Endodermal cell (in vitro differentiated cells): Measurements from ENCODE around the gene ADISSP. TPM values are rescaled to one million over a fixed set of nuclear protein-coding genes. Genes with fewer than 3 reads are reported as not detected.

ENCODE experiments used
- DNase-seq: peaks from one replicate; pipeline ENCODE4 v3.0.0-alpha.2; 2017
- H3K27ac ChIP-seq: 2 replicates; pipeline ENCODE4 v1.5.1; 2013; ENCODE audit warnings: mild to moderate bottlenecking, low read depth, low read length, moderate library complexity
- H3K27me3 ChIP-seq: 2 replicates; pipeline ENCODE4 v1.6.1; 2013; ENCODE audit warnings: mild to moderate bottlenecking, low read length, moderate library complexity; ENCODE audit not compliant: insufficient read depth, control insufficient read depth, poor library complexity, severe bottlenecking
- H3K36me3 ChIP-seq: 2 replicates; pipeline ENCODE4 v1.7.0; 2013; ENCODE audit warnings: mild to moderate bottlenecking, low read length, moderate library complexity; ENCODE audit not compliant: control insufficient read depth, insufficient read depth
- H3K4me1 ChIP-seq: one replicate; pipeline ENCODE4 v1.7.0; 2013; ENCODE audit warnings: low read length; ENCODE audit not compliant: control insufficient read depth, insufficient read depth
- H3K4me3 ChIP-seq: 2 replicates; pipeline ENCODE4 v1.5.1; 2013; ENCODE audit warnings: mild to moderate bottlenecking, low read length, moderate library complexity
- H3K9ac ChIP-seq: 2 replicates; pipeline ENCODE4 v1.6.1; 2013; ENCODE audit warnings: mild to moderate bottlenecking, low read length, moderate library complexity; ENCODE audit not compliant: poor library complexity, severe bottlenecking; ENCODE audit errors: extremely low read depth
- H3K9me3 ChIP-seq: 2 replicates; pipeline ENCODE4 v1.6.1; 2013; ENCODE audit warnings: mild to moderate bottlenecking, low read length, moderate library complexity; ENCODE audit not compliant: control insufficient read depth
- H3K27ac Mint-ChIP-seq: 2 replicates; pipeline ENCODE4 v1.8.0; 2020; ENCODE audit warnings: mixed read lengths
- H3K27me3 Mint-ChIP-seq: 2 replicates; pipeline ENCODE4 v1.8.0; 2021; ENCODE audit warnings: mild to moderate bottlenecking, mixed read lengths; ENCODE audit not compliant: insufficient read depth
- H3K36me3 Mint-ChIP-seq: 2 replicates; pipeline ENCODE4 v1.8.0; 2020; ENCODE audit warnings: low read depth, mixed read lengths
- H3K4me1 Mint-ChIP-seq: 2 replicates; pipeline ENCODE4 v1.8.0; 2020; ENCODE audit warnings: mixed read lengths
- H3K4me3 Mint-ChIP-seq: 2 replicates; pipeline ENCODE4 v1.8.0; 2020; ENCODE audit warnings: mild to moderate bottlenecking, moderate library complexity, mixed read lengths
- H3K9me3 Mint-ChIP-seq: 2 replicates; pipeline ENCODE4 v1.8.0; 2020; ENCODE audit warnings: mild to moderate bottlenecking, mixed read lengths
- WGBS, 2 experiments: methylation state at CpG; one replicate each; pipeline versions ENCODE4 v1.1.5 to v1.1.7; 2013; ENCODE audit warnings: missing lambda C conversion rate in 2 of 2, mixed read lengths in 1 of 2; ENCODE audit not compliant: insufficient coverage in 1 of 2, insufficient read length in 1 of 2; 5-methylcytosine and 5-hydroxymethylcytosine counted together
- long read RNA-seq, 4 experiments: library from polyadenylated mRNA in 2 of 4; library from RNA in 1 of 4; library from capped mRNA in 1 of 4; stranded (forward) in 3 of 4; unstranded in 1 of 4; transcript quantifications; one replicate each; pipeline ENCODE4 v2.0.0, GENCODE V29; 2020 to 2021; ENCODE audit warnings: inconsistent platforms in 1 of 4
- polyA plus RNA-seq, 2 experiments: library from polyadenylated mRNA; stranded (reverse); fragments of 50-300 nt; gene quantifications; one replicate each; pipeline ENCODE4 v1.2.3, GENCODE V29; 2013
- total RNA-seq, 2 donors: library from RNA; stranded (reverse); fragmentation: NEBNext Ultra II Directional in 1 of 2; extraction: Animal tissue kit (Norgen Biotek cat#: 25700) in 1 of 2; gene quantifications; 2 replicates in 1 of 2; 3 replicates in 1 of 2; pipeline ENCODE4 v1.2.1, GENCODE V29; 2021
- TF ChIP-seq, protein P1 (sequence below): fragments of 200-600 bp; sonication (generic); conservative IDR thresholded peaks from 2 replicates; pipeline ENCODE4 v1.5.0; 2021; ENCODE audit warnings: antibody characterized with exemption, mild to moderate bottlenecking

ADISSP gene
- 10 to 100 TPM; 38.8 to 43.3 TPM for total RNA-seq
- polyA plus RNA-seq (2013, experiment 1 of 2), result 55.3 TPM
- polyA plus RNA-seq (2013, experiment 2 of 2), result 45.3 TPM
- long read RNA-seq, experiment 1, transcript C20orf27-202 (6 exons, 1,886 nt), result major isoform, 25 of 43 reads
- long read RNA-seq, experiment 1, partial matches to known transcripts, result 14 of 43 reads
- long read RNA-seq, experiment 1, other reads (novel, unspliced or antisense), result 2 of 43 reads
- long read RNA-seq, experiment 2, transcript C20orf27-202 (6 exons, 1,886 nt), result major isoform, 70 of 78 reads
- long read RNA-seq, experiment 2, partial matches to known transcripts, result 3 of 78 reads
- long read RNA-seq, experiment 2, other reads (novel, unspliced or antisense), result 2 of 78 reads
- long read RNA-seq, experiment 3, transcript C20orf27-202 (6 exons, 1,886 nt), result major isoform, 148 of 163 reads
- long read RNA-seq, experiment 3, partial matches to known transcripts, result 6 of 163 reads
- long read RNA-seq, experiment 3, other reads (novel, unspliced or antisense), result 5 of 163 reads
- long read RNA-seq, experiment 4, transcript C20orf27-202 (6 exons, 1,886 nt), result major isoform, 169 of 184 reads
- long read RNA-seq, experiment 4, partial matches to known transcripts, result 6 of 184 reads
- long read RNA-seq, experiment 4, other reads (novel, unspliced or antisense), result 5 of 184 reads

DNA sequence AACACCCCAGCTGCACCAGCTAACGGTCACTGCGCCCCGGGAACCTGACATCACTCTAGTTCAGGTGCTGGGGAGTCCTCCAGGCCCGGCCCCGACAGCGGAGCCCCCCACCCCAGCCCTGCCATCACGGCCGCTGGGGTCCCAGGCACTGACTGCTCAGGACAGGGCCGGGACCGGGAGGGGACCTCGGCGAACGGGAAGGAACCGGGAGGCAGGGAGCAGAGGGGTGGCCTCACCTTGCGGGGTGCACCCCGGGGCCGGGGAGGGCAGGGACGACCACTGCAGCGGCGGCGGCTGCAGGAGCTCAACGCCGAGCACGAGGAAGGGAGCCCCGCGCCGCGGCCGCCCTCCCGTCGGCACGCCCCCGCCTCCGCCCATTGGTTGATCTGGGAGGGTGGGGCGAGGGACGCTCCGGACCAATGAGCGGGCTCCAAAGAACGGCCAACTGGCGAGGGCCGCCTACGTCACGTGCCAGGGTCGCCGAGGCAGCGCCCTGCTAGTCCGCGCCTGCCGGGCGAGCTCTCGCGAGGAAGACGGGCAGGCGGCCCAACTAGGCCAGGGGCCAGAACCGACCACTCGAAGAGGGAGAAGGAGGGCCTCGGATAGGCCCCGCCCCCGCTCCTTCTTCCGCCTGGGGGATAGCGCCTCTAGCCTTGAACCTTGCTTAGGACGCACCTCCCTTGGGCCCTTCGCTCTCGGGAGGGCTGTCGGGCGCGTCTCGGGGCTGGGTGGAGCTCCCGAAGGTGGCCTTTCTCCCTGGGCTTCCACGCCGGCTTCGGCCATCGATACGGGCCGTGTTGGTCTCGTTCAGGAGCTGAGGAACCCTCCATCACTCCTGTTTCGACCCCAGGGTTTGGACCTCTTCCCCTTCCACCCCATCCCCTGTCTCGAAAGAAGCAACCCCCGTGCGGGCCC, at the start of gene ADISSP:
Gene ADISSP (minus strand): TSS at position 327 of the 915 bp plus-strand sequence. CDS start 7,653 bp downstream, outside the sequence.
- H3K9ac ChIP-seq, result peak within 1 kb of the TSS; percentile 80
- peak; percentile 99 for DNase-seq
- H3K36me3 ChIP-seq, result no peaks in the 10 kb centered on the region
- Mint-ChIP-seq H3K27ac (peak within 1 kb of the TSS; percentile 89), H3K9me3 (no peaks in the 10 kb centered on the region), H3K4me3 (peak within 1 kb of the TSS; percentile 71), H3K27me3 (peaks cover 24% of the 10 kb centered on the region), H3K4me1 (peaks cover 3% of the 10 kb centered on the region), H3K36me3 (no peaks in the 10 kb centered on the region)
- no peaks in the 10 kb centered on the region for H3K9me3 ChIP-seq
- no peaks in the 10 kb centered on the region for H3K4me1 ChIP-seq
- peak within 1 kb of the TSS; percentile 100 for H3K27ac ChIP-seq
- TF ChIP-seq, protein P1, sequence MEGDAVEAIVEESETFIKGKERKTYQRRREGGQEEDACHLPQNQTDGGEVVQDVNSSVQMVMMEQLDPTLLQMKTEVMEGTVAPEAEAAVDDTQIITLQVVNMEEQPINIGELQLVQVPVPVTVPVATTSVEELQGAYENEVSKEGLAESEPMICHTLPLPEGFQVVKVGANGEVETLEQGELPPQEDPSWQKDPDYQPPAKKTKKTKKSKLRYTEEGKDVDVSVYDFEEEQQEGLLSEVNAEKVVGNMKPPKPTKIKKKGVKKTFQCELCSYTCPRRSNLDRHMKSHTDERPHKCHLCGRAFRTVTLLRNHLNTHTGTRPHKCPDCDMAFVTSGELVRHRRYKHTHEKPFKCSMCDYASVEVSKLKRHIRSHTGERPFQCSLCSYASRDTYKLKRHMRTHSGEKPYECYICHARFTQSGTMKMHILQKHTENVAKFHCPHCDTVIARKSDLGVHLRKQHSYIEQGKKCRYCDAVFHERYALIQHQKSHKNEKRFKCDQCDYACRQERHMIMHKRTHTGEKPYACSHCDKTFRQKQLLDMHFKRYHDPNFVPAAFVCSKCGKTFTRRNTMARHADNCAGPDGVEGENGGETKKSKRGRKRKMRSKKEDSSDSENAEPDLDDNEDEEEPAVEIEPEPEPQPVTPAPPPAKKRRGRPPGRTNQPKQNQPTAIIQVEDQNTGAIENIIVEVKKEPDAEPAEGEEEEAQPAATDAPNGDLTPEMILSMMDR, result no peak
- H3K27me3 ChIP-seq, result no peaks in the 10 kb centered on the region
- WGBS, 2 experiments, result 0% methylated on average over 20 to 80 of the region's 80 CpGs
- H3K4me3 ChIP-seq, result peak within 1 kb of the TSS; percentile 88

DNA sequence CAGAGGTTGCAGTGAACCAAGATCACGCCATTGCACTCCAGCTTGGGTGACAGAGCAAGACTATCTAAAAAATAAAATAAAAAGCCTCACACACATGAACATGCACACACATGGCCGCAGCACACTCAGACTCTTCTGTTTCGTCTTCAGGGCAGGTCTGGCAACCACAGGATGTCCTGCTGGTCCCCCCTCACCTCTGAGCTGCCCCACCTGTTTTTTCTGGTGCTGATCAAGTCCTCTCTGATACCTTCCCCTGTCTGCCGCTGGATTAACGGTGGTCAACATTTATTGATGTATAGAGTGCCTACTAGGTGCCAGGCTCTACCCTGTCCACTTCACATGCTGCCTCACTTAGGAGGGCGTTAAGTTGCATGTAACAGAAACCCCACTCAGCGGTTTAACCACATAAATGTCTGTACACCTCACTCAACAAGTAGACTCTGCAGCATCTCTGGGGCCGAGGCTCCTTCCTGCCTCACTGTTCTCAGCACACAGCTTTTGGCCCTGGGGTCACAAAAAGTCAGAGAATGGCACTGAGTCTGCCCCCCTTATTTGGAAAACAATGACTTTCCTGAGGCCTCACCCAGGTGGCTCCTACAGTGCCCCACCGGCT, 48.3 kb upstream of the ADISSP start:
- no peak overlapping the region for H3K4me3 Mint-ChIP-seq
- H3K27me3 ChIP-seq, result no peaks in the 10 kb centered on the region
- TF ChIP-seq, protein P1, result no peak
- no peaks in the 10 kb centered on the region for H3K36me3 Mint-ChIP-seq
- no peaks in the 10 kb centered on the region for H3K9me3 ChIP-seq
- no peak overlapping the region for H3K9ac ChIP-seq
- no peaks in the 10 kb centered on the region for H3K9me3 Mint-ChIP-seq
- H3K27ac Mint-ChIP-seq, result no peak overlapping the region
- H3K27ac ChIP-seq, result no peak overlapping the region
- H3K27me3 Mint-ChIP-seq, result peaks cover 8% of the 10 kb centered on the region
- WGBS, 2 experiments, result 87 to 92% methylated on average over 6 to 9 of the region's 9 CpGs
- DNase-seq, result no peak
- H3K36me3 ChIP-seq, result no peaks in the 10 kb centered on the region
- H3K4me1 Mint-ChIP-seq, result no peaks in the 10 kb centered on the region
- H3K4me1 ChIP-seq, result peaks cover 4% of the 10 kb centered on the region
- no peak overlapping the region for H3K4me3 ChIP-seq
